Measurements from ENCODE around the gene XCL2. TPM values are rescaled to one million over a fixed set of nuclear protein-coding genes. Genes with fewer than 3 reads are reported as not detected.
"Not testable (repeated sequence)": the region's sequence is repeated elsewhere in the genome, so short reads cannot be mapped to it uniquely, and the experiment has no call there.

The XCL2 gene
- total RNA-seq = 0.64 TPM
- long read RNA-seq = 0 reads

DNA sequence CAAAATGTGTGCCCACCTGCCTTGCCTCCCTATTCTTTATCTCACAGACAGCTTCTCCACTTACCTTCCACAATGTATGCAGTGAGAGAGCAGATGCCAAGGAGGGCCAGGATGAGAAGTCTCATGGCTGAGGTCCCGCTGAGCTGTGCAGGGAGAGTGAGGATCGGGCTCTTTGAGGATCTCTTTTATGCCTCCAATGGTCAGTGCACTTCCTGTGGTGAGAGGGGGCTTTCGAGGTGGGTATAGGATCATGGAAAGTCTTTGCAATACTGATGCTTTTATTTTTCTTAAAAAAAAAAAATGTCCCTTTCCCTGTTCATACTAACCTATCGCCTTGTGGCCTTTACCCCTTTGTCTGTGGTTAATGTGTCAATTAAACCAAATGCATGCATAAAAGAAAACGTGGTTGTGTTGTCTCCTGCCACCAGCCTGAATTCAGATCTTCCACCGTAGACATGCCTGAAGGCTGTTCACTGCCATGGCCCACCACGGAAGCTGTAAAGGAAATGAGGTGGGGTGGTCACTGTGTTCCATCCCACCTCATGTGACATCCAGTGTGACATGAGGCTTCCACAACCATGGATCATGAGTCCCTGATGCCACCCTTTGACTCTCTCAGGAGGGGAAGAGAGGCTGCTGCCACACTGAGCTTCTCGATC, at the start of gene XCL2:
Gene XCL2 (minus strand): TSS at position 158 of the 659 bp plus-strand sequence. CDS start 33 bp downstream, at position 125.
- DNase-seq (ENCODE audit: low spot score) = not testable (repeated sequence)

GRCh38 chr1:168591641-168592250, 47.9 kb upstream of the XCL2 start:
- DNase-seq (ENCODE audit: low spot score) = no peak

DNA sequence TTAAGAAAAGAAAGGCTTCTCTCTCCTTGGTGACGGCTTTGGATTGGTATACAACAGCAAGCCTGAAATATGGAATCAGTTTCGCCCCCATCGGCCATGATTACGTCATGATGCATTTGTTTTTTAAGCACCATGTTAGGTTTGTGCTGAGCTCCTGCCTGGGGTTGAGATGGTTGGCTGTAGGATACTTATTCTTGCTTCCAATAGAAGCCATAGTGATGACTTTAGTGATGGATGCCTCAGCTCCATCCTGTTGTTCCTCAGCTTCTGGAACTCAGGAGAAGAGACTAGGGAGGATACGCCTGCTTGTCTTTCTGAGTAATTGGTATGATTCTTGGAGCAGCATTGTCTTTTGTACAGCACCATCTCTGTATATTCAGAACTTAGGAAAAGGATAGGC, 47.3 kb upstream of the XCL2 start:
- no peak for DNase-seq (ENCODE audit: low spot score)

- DNase-seq (ENCODE audit: low spot score) = no peak
Measured at GRCh38 chr1:168589167-168589566, 45.4 kb upstream of the XCL2 start.

DNA sequence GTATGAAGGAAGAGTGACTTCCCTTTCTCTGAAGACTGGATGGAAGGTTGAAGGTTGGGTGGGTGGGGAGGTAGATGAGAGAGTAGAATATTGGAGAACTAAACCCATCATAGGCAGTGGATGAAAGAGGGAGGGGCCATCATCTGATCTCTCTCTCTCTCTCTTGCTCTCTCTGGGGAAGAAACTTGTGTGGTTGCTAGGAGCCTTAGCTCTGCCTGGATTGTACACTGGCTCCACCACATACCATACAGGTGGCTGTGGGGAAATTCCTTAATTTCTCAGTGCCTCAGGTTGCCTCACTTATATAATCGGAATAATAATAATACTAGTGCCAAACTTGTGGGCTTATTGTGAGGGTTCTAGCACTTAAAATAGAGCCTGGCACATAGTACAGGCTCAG, 42.1 kb upstream of the XCL2 start:
- no peak for DNase-seq (ENCODE audit: low spot score)

DNA sequence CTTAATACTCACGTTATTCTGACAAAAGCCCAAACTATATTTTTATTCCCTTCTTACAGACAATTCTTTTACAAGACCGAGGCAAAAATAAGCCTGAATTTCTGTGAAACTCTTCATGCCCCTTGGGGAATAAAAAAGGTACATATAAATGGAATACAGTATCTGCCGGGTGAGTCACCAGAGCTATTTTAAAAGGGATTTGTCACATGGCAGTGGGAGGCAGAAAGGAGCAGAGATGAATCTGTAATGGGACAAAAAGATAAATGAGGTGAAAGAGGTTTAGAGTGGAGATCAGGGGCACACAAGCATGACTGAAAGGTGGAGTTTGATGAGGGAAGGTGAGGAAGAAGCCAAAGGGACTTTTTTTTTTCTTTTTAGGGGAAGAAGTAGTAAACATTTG, 41.4 kb upstream of the XCL2 start:
- no peak for DNase-seq (ENCODE audit: low spot score)

- no peak for DNase-seq (ENCODE audit: low spot score)
Measured at GRCh38 chr1:168583571-168583970, 39.8 kb upstream of the XCL2 start.

GRCh38 chr1:168582688-168583336, 39.0 kb upstream of the XCL2 start:
- no peak for DNase-seq (ENCODE audit: low spot score)

GRCh38 chr1:168581817-168582572, 38.2 kb upstream of the XCL2 start:
- no peak for DNase-seq (ENCODE audit: low spot score)

DNA sequence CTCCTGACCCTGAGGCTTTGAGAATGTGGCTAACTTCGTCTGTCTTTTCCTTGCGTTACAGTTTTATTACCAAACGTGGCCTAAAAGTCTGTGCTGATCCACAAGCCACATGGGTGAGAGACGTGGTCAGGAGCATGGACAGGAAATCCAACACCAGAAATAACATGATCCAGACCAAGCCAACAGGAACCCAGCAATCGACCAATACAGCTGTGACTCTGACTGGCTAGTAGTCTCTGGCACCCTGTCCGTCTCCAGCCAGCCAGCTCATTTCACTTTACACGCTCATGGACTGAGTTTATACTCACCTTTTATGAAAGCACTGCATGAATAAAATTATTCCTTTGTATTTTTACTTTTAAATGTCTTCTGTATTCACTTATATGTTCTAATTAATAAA, 37.2 kb upstream of the XCL2 start:
- not testable (repeated sequence) for DNase-seq (ENCODE audit: low spot score)

DNA sequence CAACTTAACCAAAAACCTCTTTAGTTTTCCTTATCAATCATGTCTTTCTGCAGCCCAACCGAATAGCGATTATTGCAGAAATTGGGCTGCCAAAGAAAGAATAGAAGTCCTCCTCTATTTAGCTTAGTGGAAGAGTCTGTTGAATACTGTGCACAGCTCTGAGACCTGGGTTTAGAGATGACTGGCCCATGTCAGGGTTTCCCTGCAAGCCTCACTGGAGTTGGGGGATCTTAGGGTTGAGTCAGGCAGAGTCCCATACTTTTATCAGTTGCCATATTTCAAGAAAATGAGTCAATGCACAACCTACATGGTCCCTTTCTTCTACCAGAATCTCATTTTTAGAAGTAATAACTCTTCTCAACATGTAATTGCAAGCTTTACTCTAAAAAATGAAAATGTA, 36.5 kb upstream of the XCL2 start:
- not testable (repeated sequence) for DNase-seq (ENCODE audit: low spot score)

GRCh38 chr1:168578531-168579185, 34.9 kb upstream of the XCL2 start:
- not testable (repeated sequence) for DNase-seq (ENCODE audit: low spot score)

DNA sequence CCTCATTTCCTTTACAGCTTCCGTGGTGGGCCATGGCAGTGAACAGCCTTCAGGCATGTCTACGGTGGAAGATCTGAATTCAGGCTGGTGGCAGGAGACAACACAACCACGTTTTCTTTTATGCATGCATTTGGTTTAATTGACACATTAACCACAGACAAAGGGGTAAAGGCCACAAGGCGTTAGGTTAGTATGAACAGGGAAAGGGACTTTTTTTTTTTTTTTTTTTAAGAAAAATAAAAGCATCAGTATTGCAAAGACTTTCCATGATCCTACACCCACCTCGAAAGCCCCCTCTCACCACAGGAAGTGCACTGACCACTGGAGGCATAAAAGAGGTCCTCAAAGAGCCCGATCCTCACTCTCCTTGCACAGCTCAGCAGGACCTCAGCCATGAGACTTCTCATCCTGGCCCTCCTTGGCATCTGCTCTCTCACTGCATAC, 32.5 kb upstream of the XCL2 start, which contains the start of gene XCL1:
Gene XCL1 (plus strand): TSS at position 361 of the 444 bp plus-strand sequence. CDS start 33 bp downstream, at position 394.
- DNase-seq (ENCODE audit: low spot score) = not testable (repeated sequence)

DNA sequence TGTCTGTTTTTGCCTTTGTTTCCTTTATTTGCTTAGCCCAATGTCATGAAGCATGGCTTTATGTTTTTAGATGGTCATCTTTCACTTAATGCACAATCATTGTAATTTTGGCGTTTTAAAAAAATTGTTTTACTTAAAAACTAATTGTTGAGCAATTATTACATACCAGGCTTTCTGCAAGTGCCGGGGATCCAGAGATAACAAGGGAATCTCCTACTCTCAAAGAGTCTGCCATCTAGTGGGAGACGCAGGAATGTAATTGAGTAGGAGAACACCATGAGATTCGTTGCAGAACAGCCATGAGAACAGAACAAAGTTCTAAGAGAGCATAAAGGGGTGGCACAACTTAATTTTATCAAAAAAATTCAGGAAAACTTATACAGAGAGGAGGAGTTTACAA, 30.4 kb upstream of the XCL2 start:
- DNase-seq (ENCODE audit: low spot score) = not testable (repeated sequence)

- no peak for DNase-seq (ENCODE audit: low spot score)
Measured at GRCh38 chr1:168572633-168573032, 28.8 kb upstream of the XCL2 start.

GRCh38 chr1:168570652-168571051, 26.9 kb upstream of the XCL2 start:
- no peak for DNase-seq (ENCODE audit: low spot score)

DNA sequence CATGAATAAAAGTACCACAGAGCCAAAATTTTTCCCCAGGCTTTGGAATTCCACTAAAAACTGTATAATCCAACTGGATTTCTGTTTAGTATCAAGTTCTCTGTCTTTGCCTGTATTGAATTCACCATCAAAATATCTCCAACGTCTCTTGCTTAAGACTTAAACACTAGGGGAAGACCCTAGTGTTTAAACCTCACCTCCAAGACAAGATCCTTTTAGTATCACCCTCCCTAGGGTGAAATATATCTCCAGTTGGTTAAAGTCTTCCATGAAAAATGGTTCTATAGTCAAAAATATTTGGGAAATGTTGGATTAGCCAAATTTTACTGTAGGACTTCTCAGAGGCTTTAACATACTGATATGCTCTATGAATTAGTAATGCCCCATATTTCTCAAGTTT, 24.5 kb upstream of the XCL2 start:
- no peak for DNase-seq (ENCODE audit: low spot score)

GRCh38 chr1:168567568-168567967, 23.8 kb upstream of the XCL2 start:
- DNase-seq (ENCODE audit: low spot score) = no peak

DNA sequence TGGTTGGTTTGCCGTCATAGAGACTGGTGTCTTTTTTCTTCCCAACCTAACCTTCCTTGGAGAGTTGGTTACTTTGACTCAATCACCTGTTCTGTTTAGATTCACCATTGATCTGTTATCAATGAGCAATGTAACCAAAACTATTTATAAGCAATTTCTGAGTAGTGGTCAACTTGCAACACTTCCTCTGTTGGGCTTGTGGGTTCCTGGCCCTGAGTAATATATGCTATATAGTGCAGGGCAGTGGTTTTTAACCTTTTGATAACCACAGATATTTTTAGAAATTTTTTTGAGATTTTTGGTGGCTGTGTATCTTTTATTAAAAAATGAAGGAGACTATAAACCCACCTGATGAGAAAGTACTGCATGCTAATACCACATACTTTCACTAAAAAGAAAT, 23.2 kb upstream of the XCL2 start:
- no peak for DNase-seq (ENCODE audit: low spot score)

- DNase-seq (ENCODE audit: low spot score) = no peak
Measured at GRCh38 chr1:168565825-168566224, 22.0 kb upstream of the XCL2 start.

- no peak for DNase-seq (ENCODE audit: low spot score)
Measured at GRCh38 chr1:168561989-168562388, 18.2 kb upstream of the XCL2 start.

Data from mesenteric fat pad (tissue), 1 donor.